ENCODE data around the gene CAB39L.
"Not testable (repeated sequence)": the region's sequence is repeated elsewhere in the genome, so short reads cannot be mapped to it uniquely, and the experiment has no call there.

The CAB39L gene

GRCh38 chr13:49342454-49342853 is 101.4 kb downstream of the CAB39L start:
- DNase-seq = no peak

GRCh38 chr13:49341941-49342340 is 101.9 kb downstream of the CAB39L start:
- DNase-seq = no peak

DNA sequence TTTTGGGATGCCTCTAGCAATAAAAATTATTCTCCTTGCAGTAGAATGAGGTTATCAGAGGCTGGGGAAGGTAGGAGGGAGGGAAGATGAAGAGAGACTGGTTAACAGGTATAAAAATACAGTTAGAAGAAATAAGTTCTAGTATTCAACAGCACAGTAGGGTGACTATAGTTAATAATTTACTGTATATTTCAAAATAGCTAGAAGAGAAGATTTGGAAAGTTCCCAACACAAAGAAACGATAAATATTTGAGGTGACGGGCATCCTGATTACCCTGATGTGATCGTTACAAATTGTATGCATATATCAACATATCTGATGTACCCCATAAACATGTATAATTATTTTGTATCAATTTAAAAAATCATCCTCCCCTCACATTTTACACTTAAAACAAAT is 102.3 kb downstream of the CAB39L start:
- no peak for DNase-seq

- no peak for DNase-seq
Measured at GRCh38 chr13:49340161-49340560, 103.7 kb downstream of the CAB39L start.

- no peak for DNase-seq
Measured at GRCh38 chr13:49336655-49337054, 107.2 kb downstream of the CAB39L start.

GRCh38 chr13:49330546-49330864 is 113.4 kb downstream of the CAB39L start:
- DNase-seq = no peak

DNA sequence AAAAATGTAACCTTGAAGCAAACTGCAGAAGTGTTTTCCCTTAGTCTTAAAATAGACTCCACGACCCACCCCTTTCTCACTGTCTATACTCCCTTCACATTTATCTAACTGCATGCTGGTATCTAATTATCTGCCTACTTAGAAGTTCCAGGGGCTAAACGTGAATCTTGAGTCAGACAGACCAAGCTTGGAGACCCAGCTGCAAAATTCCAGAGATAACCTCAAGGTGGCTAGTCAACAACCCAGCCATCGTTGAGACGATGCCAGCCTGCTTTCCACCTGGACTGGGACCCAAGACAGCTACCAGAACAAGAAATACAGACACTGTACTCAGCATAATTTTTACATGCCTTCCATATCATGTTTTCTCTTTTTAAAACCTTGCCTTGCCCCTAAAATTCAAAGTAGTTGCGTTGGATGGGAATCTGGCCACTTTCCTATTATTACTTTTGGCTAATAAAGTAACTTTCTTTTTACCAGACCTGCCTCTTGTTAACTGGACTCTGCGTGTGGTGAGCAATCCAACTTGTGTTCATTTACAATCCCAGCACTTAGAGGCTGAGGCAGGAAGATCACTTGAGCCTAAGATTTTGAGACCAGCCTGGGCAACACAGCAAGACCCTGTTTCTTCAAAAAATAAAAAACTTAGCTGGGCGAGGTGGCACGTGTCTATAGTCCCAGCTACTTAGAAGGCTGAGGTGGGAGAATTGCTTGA is 113.9 kb downstream of the CAB39L start:
- no peak for DNase-seq

GRCh38 chr13:49327145-49327544 is 116.7 kb downstream of the CAB39L start:
- DNase-seq = not testable (repeated sequence)

DNA sequence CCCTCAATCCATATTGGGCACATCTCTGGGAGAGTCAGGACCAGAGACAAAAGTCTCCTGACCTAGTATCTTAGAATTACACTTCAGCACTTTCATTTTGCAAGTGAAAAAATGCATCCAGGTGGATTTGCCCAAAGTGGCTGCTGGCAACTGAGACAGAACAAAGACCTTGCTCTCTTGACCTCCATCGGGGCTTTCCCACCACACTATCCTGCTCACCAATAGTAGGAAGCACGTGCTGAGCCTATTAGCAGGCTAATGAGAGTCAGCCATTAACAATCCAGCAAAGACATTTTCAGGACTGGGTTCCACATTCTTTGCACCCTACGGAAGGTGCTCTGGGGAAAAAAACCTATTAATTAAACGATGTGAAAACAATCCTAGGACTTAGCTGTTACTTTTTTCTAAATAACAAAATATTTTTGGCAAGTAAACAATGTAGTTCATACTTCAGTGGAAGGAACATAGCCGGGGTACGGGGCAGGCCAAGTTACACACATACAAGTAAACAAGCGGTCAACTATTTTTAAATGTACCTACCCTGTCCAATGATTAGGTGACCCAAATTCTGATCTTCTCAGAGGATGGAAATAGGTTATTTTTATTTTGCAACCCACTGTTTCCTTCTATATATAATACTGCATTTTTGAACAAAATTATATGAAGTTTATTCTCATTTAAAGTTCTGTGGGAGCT is 117.5 kb downstream of the CAB39L start:
- no peak for DNase-seq

- DNase-seq = no peak
Measured at GRCh38 chr13:49323344-49323743, 120.5 kb downstream of the CAB39L start.

GRCh38 chr13:49322702-49323101 is 121.2 kb downstream of the CAB39L start:
- DNase-seq = no peak

- DNase-seq = no peak
Measured at GRCh38 chr13:49320975-49321374, 122.9 kb downstream of the CAB39L start.

GRCh38 chr13:49319951-49320350 is 123.9 kb downstream of the CAB39L start:
- DNase-seq = no peak

DNA sequence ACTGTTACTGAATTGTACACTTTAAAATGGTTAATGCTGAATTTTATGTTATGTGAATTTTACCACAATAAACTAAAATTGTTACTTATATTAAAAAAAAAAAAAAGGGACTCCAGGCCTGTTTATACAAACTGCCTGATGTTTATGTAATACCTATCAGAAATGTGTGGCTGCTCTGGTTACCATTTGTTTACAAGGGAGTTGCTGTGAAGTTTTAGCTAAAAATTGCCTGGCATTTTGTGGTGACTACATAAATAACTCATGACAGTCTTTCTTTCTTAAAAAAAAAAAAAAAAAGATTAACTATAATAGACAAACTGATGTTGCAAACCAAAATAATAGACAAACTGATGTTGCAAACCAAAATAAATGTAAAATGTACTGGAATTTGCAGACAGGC is 124.3 kb downstream of the CAB39L start:
- DNase-seq = no peak

DNA sequence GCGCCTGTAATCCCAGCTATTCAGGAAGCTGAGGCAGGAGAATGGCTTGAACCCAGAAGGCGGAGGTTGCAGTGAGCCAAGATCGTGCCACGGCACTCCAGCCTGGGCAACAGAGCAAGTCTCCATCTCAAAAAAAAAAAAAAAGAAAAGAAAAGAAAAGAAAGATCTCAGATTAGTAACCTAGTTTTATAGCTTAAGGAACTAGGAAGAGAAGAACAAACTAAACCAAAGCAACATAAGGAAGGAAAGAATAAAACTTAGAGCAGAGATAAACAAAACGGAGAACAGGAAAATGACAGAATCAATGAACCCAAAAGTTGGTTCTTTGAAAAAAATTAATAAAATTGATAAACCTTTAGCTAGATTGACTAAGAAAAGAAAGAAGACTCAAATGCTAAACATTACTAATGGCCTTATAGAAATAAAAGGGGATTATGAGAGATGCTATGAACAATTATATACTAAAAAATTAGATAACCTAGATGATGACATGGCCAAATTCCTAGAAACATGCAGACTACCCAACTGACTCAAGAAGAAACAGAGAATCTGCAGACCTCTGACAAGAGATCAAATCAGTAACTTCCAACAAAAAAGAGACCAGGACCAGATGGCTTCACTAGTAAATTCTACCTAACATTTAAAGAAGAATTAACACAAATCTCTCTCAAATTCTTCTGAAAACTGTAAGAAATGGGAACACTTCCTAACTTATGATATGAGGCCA is 127.9 kb downstream of the CAB39L start:
- no peak for DNase-seq

DNA sequence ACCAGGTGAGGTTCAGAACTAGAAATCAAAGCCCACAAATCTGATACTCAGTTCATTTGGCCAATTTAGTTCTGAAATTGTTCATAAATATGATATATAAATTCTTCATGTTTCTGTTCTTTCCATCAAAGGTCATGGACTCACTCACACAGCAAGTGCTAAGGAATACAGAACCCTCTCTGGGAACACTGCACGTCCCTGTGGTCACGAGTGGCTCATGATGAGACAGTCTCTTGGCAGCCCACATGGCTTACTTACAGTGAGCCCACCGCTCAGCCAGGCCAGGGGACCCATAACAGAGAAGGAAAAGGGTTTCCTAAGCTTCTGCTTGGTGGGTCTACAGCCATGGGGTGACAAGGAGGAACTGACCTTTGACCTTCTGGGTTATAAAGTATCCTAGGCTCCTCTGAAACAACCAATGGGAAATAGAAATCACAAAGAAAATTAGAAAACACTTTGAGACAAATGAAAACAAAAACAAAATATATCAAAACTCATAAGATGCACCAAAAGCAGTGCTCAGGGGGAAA is 128.8 kb downstream of the CAB39L start:
- DNase-seq = no peak

DNA sequence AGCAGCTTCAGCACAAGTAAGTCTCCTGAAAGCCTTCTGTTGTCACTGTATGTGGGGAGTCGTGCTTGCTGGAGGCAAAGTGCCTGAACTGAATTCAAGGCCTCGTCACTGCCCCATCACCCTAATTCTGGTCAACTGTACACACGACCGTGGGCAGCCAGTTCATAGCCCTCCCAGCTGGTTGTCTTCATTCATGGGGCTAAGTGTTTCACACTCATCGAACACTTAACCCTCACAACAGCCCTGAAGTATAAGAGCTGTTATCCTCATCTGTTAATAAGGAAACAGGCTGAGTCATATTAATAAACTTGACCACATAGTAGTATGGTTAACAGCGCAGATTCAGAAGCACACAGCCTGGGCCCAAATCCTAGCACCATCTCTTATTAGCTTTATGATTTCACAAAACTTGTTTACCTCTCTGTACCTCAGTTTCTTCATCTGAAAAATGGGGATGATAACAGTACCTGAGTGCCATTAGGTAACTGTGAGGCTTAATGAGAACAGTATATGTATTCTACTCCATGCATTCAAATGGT is 129.5 kb downstream of the CAB39L start:
- DNase-seq = no peak

DNA sequence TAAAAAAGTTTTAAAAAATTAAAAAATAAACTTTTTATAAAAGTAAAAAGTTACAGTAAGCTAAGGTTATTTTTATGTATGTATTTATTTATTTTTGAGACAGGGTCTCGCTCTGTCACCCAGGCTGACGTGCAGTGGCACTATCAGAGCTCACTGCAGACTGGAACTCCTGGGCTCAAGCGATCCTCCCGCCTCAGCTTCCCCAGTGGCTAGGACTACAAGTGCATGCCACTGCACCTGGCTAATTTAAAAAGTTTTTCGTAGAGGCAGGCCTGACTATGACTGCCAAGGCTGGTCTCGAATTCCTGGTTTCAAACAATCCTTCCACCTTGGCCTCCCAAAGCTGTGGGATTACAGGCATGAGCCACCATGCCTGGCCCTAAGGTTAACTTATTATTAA is 132.0 kb downstream of the CAB39L start:
- no peak for DNase-seq

DNA sequence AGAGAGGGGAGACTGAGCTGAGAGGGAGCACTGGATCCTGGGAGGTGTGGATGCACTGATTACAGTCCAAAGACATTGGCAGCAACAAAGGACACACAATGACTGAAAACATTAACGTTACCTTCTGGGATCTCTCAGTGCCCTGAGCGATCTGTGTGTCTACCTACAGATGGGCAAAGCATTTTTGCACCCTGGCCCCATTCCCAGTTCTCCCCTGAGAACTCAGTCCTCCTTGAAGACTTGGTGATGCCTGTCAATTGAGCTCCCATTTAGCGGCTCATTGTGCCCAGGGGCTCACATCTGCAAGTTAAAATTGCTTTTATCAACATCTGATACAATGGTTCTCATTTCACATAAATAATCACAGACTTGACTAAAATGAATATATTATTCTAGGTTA is 133.6 kb downstream of the CAB39L start:
- DNase-seq = no peak

DNA sequence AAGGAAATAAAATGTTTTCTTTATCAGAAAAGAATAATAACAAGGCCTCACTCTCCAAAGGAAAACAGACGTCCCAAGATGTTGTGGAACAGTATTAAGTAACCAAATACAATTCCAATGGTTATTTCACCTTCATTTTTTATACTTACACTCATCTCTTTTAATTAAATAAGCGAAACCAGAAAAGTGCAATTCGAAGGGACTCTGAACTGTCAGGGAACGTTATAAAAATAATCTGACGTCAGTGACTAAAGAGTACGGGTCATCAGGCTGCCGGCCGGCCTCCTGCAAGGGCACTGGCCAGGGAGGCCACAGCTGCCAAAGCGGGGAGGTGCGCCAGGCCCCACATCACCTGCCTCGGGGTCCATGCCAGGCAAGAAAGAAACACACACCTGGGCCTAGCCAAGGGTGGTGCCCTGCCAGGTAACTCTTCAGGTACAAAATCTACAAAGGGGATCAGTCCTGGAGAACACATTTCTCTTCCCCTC is 134.9 kb downstream of the CAB39L start:
- no peak for DNase-seq

GRCh38 chr13:49308097-49308875 is 135.6 kb downstream of the CAB39L start:
- DNase-seq = no peak

DNA sequence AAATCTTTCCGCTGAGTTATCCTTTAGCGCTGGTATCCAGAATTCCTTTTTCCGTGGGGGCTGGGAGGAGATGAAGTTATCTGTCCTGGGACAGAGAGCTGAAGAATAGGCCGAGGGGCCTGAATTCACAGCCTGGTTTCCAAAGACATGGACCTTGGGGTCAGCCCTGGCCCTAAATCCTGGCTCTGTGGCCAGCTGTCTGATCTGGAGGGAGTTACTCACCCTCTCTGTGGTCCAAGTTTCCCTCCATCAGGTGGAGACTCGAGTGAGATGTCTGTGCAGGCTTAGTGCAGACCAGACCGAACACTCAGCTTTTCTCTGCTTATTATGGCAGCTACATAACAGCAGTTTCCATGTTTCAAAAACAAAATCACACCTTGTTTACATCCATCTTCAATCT is 136.5 kb downstream of the CAB39L start:
- no peak for DNase-seq
